ENCODE results near the gene MRPL38.
"Not testable (repeated sequence)": the region's sequence is repeated elsewhere in the genome, so short reads cannot be mapped to it uniquely, and the experiment has no call there.

The MRPL38 gene

DNA sequence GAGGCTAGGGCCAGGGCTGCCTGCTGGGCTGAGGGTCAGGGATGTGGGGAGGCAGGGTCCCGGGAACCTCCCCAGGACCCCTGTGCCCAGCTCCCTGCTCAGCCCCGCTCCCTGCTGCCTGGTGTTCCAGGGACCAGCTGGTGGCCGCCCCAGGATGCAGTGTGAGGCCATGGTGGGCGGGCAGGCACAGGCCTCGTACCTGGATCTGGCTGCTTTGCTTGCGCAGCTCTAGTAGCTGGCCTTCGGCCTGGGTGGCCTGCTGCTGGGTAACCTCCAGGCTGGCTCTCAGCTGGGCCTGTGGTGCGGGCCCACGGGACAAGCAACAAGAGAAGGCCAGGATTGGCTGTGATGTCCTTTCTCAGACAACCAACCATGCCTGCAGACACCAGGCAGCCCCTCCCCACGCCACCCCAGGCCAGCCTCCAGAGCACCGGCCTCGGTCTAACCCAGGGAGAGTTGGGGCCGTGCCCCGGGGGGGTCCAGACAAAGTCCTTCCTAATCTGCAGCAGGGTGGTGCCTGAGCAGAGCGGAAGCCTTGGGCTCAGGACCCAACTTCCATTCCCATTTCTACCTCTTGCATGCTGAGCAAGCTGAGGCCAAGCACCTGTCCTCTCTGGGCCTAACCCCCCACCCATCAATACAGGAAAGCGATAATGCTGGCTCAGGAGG, 12.0 kb downstream of the MRPL38 start:
- no peak overlapping the region for H3K4me3 ChIP-seq
- DNase-seq (ENCODE audit: low spot score): no peak
- TF ChIP-seq, protein P1, sequence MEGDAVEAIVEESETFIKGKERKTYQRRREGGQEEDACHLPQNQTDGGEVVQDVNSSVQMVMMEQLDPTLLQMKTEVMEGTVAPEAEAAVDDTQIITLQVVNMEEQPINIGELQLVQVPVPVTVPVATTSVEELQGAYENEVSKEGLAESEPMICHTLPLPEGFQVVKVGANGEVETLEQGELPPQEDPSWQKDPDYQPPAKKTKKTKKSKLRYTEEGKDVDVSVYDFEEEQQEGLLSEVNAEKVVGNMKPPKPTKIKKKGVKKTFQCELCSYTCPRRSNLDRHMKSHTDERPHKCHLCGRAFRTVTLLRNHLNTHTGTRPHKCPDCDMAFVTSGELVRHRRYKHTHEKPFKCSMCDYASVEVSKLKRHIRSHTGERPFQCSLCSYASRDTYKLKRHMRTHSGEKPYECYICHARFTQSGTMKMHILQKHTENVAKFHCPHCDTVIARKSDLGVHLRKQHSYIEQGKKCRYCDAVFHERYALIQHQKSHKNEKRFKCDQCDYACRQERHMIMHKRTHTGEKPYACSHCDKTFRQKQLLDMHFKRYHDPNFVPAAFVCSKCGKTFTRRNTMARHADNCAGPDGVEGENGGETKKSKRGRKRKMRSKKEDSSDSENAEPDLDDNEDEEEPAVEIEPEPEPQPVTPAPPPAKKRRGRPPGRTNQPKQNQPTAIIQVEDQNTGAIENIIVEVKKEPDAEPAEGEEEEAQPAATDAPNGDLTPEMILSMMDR (IDR thresholded peaks at IDR 0.05): no peak
- H3K27ac ChIP-seq: no peak overlapping the region

DNA sequence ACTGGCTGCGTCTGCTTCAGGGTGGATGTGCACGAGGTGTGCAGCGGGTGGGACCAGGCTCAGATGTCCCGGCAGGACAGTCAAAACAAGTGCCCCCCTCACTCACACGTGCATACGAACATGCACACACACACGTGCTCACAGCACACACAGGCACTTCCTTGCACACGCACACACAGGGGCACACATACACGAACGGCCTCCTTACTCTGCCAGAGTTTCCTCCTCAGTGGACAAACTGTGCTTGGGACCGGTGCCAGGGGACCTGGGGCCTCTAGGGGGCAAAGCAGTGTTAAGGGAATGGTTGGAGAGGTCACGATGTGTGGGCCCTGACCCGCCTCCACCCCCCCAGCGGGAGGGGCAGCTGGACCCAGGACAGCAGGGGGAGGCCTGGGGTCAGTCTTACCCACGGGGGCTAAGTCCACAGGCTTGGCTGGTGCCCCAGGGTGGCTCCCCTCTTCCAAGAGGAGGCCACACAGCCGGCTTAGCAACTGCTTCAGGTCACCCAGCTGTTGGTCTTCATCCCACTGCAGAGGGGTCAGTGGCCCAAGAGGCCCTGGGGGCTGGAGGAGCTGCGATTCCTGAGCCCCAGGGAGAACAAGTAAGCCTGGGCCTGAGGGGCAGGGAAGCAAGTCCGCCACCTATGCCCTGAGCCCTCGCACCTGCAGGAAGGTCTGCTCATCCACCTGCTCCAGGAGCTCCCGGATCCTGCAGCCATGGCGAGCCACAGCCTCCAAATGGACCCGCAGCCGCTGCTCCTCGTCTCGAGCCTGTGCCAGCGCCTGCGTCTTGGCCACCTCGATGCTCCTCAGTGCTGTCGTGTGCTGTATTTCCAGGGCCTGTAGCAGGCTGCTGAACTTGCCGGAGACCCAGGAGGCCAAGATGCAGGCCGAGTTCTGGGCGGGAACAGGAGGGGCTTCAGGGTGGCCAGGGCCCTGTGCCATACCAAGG, 12.8 kb downstream of the MRPL38 start:
- no peak for DNase-seq (ENCODE audit: low spot score)
- peak overlapping the region in 1 of 2 donors; percentile 7 for H3K27ac ChIP-seq
- no peak overlapping the region for H3K4me3 ChIP-seq
- TF ChIP-seq, protein P1 (IDR thresholded peaks at IDR 0.05): no peak

DNA sequence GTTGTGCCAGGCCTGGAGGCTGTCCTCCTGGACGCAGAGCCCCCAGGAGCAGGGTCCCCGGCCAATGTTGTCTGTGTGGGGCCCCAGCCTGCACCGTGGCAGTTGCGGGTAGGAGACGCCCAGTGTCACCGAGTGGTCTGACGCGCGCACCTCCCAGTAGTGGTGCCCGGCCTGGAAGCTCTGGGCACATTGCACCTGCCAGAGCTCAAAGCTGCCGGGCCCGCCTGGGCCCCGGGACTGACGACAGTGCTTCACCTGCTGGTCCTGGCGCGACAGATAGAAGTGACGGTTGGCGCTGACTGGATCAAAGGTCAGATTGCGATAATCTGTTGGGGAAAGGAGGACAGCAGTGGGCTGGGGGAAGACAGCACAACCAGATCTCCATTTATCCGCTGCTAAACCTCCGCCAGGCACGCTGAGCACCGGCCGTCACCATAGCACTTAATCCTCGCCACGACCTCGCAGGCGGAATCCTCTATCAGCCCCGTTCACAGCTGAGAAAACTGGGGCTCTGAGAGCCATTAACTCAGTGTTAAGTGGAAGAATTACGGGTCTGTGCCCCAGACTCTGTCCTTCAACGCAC, 13.6 kb downstream of the MRPL38 start:
- Histone ChIP-seq H3K4me3 (no peak overlapping the region), H3K27ac (no peak overlapping the region)
- TF ChIP-seq, protein P1 (IDR thresholded peaks at IDR 0.05): no peak
- no peak for DNase-seq (ENCODE audit: low spot score)

DNA sequence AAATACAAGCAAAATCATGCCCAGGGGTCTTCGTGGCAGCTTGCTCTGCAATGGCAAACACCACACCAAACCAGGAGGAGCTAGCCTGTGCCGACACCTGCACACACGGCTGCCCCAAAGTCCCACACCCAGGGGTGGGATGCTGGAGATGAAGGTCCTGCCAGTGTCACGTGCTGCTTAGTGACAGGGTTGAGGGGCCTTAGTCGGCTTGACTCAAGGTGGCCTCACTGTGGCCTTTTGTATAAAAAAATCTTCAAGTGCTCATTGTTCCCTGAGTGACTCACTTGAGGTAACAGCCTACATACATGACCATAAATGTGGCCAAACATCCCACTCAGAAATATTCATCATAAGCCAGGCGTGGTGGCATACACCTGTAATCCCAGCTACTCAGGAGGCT, 15.2 kb downstream of the MRPL38 start:
- Histone ChIP-seq H3K27ac (no peak overlapping the region), H3K4me3 (no peak overlapping the region)
- TF ChIP-seq, protein P1 (IDR thresholded peaks at IDR 0.05): no peak
- DNase-seq (ENCODE audit: low spot score): no peak

DNA sequence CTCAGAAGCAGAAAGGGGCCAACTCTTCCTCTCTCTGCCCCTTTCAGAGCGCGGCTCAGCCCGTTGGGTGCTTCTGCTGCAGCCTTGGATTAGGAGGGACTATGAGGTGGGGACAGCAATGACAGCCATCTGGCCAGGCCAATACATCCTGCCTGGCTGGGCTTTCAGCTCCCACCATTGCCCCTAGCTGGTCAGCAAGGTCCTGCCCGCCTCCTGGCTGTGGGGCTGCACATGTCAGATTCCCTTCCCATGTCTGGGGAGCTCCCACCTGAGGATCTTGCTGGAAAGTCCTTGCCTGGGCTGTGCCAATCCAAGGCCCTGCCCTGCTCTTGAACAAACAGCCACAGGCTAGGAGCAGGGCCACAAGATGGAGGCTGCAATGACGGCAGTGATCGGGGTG, 16.2 kb downstream of the MRPL38 start:
- Histone ChIP-seq H3K27ac (no peak overlapping the region), H3K4me3 (no peak overlapping the region)
- DNase-seq (ENCODE audit: low spot score): no peak
- TF ChIP-seq, protein P1 (IDR thresholded peaks at IDR 0.05): no peak

DNA sequence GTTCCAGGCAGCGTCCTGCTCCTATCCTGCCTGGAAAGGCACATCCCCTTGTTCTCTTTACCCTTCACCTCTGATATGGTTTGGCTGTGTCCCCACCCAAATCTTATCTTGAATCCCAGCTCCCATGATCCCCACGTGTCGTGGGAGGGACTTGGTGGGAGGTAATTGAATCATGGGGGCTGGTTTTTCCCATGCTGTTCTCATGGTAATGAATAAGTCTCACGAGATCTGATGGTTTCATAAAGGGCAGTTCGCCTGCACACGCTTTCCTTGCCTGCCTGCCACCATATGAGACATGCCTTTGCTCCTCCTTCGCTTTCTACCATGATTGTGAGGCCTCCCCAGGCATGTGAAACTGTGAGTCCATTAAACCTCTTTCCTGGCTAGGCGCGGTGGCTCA, 18.8 kb downstream of the MRPL38 start:
- not testable (repeated sequence) for H3K4me3 ChIP-seq; DNase-seq (ENCODE audit: low spot score); H3K27ac ChIP-seq

DNA sequence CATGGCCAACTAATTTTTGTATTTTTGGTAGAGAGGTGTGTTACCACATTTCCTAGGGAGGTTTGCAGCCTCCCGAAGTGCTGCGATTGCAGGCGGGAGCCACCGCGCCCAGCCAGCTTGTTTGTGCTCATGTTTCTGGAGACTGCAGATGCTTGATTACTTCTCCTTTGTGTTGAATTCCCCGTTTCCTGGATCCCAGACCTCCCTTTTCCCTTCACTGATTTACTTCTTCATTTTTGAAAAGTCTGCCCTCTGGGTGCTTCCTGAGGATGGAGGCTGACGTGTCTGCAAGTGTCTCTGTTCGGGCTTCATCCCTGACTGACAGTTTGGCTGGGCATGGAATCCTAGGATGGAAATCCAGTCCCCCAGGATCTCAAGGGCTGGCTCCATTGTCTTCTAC, 19.3 kb downstream of the MRPL38 start:
- no peak for DNase-seq (ENCODE audit: low spot score)
- Histone ChIP-seq H3K27ac (no peak overlapping the region), H3K4me3 (no peak overlapping the region)
- TF ChIP-seq, protein P1 (IDR thresholded peaks at IDR 0.05): no peak
